ENCODE results near the gene RAD51B.

The RAD51B gene

DNA sequence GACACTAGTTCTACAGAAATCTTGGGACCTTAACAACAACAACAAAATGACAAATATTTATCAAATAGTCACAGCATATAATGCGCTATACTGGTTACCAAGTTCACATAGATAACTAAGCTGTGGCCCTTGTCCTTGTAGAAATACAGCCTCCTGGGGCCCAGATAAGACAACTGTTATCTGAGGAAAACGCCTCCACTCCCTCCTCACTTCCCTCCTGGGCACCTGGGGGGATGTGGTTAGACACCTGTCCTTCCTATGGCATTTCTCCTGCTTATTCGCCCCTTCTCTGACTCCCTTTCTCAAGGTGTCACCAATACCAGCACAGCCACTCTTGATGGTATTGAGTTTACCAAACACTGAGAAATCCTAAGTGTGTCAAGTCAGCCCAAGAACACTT lies 419.4 kb downstream of the RAD51B start:
- TF ChIP-seq REST (IDR thresholded peaks at IDR 0.05; ENCODE audit: insufficient replicate concordance, low read depth), result no peak
- TF ChIP-seq, protein P1, sequence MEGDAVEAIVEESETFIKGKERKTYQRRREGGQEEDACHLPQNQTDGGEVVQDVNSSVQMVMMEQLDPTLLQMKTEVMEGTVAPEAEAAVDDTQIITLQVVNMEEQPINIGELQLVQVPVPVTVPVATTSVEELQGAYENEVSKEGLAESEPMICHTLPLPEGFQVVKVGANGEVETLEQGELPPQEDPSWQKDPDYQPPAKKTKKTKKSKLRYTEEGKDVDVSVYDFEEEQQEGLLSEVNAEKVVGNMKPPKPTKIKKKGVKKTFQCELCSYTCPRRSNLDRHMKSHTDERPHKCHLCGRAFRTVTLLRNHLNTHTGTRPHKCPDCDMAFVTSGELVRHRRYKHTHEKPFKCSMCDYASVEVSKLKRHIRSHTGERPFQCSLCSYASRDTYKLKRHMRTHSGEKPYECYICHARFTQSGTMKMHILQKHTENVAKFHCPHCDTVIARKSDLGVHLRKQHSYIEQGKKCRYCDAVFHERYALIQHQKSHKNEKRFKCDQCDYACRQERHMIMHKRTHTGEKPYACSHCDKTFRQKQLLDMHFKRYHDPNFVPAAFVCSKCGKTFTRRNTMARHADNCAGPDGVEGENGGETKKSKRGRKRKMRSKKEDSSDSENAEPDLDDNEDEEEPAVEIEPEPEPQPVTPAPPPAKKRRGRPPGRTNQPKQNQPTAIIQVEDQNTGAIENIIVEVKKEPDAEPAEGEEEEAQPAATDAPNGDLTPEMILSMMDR (IDR thresholded peaks at IDR 0.05; ENCODE audit: insufficient read depth, low read length), result no peak
- TF ChIP-seq SPI1 (IDR thresholded peaks at IDR 0.05; ENCODE audit: borderline replicate concordance, low read depth), result no peak
- no peak for TF ChIP-seq GABPA (IDR thresholded peaks at IDR 0.05; ENCODE audit: low read depth)
- no peak for TF ChIP-seq POLR2AphosphoS5 (IDR thresholded peaks at IDR 0.05; ENCODE audit: low read depth)
- no peak for DNase-seq (ENCODE audit: low read depth in 1 of 2, low spot score in 1 of 2)
- Histone ChIP-seq H3K27me3 (ENCODE audit: insufficient read depth, poor library complexity, severe bottlenecking) (no peaks in the 10 kb centered on the region), H3K27ac (replicated peaks) (no peak overlapping the region), H3K4me3 (replicated peaks; ENCODE audit: insufficient read depth, low read length) (no peak overlapping the region)

DNA sequence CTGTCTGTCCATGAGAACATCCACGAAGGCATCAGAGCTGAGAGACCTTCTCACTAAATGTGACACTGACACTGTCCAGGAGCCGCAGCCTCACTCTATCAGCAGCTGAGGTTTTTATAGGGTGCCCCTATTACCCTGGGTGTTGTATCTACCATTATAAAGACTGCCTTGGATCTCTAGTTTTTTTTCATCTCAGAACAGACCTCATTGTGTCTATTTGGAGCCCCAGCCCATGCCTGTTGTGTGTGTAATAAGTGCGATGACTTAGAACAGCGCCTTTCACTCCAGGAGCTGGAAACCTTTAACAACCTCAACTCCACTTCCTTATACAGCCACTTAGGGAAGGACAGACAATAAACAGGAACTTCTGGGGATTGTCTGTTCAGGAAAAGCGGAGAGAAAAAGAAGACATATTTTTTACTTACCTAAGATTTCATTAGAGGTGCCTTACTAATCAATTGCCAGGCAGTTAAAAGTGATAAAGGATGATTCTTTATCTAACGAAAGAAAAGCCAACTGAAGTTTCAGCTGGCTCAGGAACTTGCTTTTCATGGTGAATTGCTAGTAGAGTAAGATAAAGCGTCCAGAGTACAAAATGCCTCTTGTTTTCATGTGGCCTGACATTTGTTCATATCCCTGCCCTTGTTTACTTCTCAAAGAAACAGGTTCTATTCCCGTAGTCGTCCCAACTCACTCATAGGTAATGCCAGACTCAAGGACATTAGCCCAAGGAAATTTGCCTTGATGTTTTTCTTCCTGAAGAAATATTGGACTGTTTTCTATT lies 420.6 kb downstream of the RAD51B start:
- no peak for DNase-seq (ENCODE audit: low read depth in 1 of 2, low spot score in 1 of 2)
- Histone ChIP-seq H3K27ac (replicated peaks) (no peak overlapping the region), H3K4me3 (replicated peaks; ENCODE audit: insufficient read depth, low read length) (no peak overlapping the region), H3K27me3 (ENCODE audit: insufficient read depth, poor library complexity, severe bottlenecking) (no peaks in the 10 kb centered on the region)
- TF ChIP-seq, protein P1 (IDR thresholded peaks at IDR 0.05; ENCODE audit: insufficient read depth, low read length), result no peak
- TF ChIP-seq SPI1 (IDR thresholded peaks at IDR 0.05; ENCODE audit: borderline replicate concordance, low read depth), result no peak
- TF ChIP-seq GABPA (IDR thresholded peaks at IDR 0.05; ENCODE audit: low read depth), result no peak
- TF ChIP-seq POLR2AphosphoS5 (IDR thresholded peaks at IDR 0.05; ENCODE audit: low read depth), result no peak
- TF ChIP-seq REST (IDR thresholded peaks at IDR 0.05; ENCODE audit: insufficient replicate concordance, low read depth), result no peak

DNA sequence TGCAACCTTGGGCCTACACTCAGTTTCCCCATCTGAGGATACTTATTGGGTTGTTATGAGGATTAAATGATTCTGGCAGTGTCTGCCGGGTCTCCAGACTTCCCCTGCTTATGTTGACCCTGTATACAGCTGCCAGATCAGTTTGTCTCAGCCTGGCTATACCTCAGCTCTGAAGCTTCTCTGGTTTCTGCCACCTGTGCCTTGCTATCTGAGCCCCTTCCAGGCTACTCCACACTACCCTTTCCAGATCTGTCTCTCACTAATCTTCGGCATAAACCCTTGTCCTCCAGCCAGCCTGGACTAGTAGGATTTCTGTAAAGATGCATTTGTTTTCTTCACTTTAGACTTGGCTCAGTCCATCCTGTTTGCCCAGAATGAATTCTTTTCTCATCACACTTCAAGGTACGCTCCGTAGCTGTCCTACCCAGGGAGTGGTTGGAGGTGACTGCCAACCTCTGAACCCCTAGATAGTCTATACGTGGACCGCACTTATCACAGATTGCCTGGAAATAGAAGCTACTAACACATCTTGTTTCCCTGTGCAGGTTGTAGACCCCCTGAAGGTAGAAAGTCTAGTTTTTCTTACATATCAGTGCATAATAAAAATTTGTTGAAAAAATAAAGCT lies 422.4 kb downstream of the RAD51B start:
- H3K27me3 ChIP-seq (ENCODE audit: insufficient read depth, poor library complexity, severe bottlenecking), result no peaks in the 10 kb centered on the region
- H3K4me3 ChIP-seq (replicated peaks; ENCODE audit: insufficient read depth, low read length), result no peak overlapping the region
- no peak overlapping the region for H3K27ac ChIP-seq (replicated peaks)
- TF ChIP-seq GABPA (IDR thresholded peaks at IDR 0.05; ENCODE audit: low read depth) (no peak), REST (IDR thresholded peaks at IDR 0.05; ENCODE audit: insufficient replicate concordance, low read depth) (no peak)
- TF ChIP-seq, protein P1 (IDR thresholded peaks at IDR 0.05; ENCODE audit: insufficient read depth, low read length), result no peak
- DNase-seq (ENCODE audit: low read depth in 1 of 2, low spot score in 1 of 2), result no peak

Measured in HL-60 (cell line).